Germinal center (tissue), 1 donor: ENCODE data around the gene TLL2.
"Not testable (repeated sequence)": the region's sequence is repeated elsewhere in the genome, so short reads cannot be mapped to it uniquely, and the experiment has no call there.

ENCODE experiments used
- DNase-seq: peaks from one replicate; pipeline ENCODE4 v3.0.0; 2012; ENCODE audit warnings: mixed read lengths, low spot score

TLL2 gene

GRCh38 chr10:96513698-96514561 lies at the start of gene TLL2:
Gene TLL2 (minus strand): TSS chr10:96513926. CDS start chr10:96513685, 241 bp downstream.
- DNase-seq: peak; percentile 87

DNA sequence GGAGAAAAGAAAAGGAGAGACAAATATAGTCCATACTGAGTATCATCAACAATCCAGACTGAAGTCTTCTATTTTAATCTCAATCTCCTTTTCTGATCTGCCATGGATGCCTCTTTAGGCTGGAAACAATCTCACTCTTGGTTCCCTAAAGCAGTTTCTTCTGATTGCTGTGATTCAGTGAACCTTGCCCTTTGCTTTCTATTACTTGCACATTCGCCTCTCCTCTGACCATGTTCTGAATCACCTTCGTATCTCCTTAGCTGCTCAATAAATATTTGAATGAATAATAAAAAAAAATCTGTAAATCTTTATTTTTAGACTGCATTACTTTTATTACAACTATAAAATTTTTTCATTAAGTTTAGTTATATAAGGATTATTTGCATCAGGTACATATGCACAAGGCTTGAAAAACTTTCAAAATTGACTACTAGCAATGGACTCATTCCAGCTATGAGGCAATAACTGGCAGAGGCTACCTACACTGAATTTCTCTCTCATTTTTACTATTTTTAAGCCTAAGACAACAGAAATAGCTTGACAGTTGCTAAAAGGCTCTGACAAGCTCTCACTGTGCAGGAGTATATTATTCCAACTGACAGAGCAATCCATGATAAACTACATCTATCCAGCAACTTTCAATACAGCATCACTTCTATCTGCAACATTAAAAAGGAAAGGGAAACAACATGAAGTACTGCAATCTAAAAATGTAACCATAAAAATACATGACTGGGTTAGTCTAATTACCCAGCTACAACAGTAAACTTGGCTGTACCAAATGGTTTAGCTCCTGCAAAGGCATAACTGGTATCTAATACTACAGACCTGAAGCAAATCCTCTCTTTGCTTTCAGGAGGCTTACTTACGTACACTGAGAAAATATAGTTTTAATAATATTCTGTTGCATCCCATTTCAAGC lies 47.5 kb upstream of the TLL2 start:
- no peak for DNase-seq

GRCh38 chr10:96560489-96560888 lies 46.8 kb upstream of the TLL2 start:
- DNase-seq: no peak

DNA sequence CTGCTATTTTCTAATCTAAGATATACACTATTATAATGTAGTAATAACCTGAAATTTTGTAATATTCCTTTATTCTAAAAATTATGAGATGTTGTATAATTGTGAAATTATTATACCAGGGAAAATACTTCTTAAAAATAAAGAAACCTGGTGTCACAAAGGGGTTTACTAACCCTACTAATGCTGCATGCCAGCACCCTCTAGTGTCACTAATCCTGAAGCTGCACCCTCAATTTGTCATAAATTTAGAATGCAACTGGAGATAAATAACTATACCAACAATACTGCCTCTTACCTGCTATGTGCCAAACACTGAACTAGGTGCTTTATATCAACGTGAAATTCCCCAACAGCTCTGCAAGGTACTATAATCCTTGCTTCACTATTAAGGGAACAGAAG lies 42.3 kb upstream of the TLL2 start:
- no peak for DNase-seq

- DNase-seq: no peak
These were observed 41.6 kb upstream of the TLL2 start for GRCh38 chr10:96555330-96555729.

GRCh38 chr10:96548589-96548988 lies 34.9 kb upstream of the TLL2 start:
- DNase-seq: no peak

- DNase-seq: not testable (repeated sequence)
These were observed 31.8 kb upstream of the TLL2 start for GRCh38 chr10:96545558-96545957.

GRCh38 chr10:96541921-96542320 lies 28.2 kb upstream of the TLL2 start:
- no peak for DNase-seq

- DNase-seq: no peak
These were observed 26.5 kb upstream of the TLL2 start for GRCh38 chr10:96540240-96540639.

DNA sequence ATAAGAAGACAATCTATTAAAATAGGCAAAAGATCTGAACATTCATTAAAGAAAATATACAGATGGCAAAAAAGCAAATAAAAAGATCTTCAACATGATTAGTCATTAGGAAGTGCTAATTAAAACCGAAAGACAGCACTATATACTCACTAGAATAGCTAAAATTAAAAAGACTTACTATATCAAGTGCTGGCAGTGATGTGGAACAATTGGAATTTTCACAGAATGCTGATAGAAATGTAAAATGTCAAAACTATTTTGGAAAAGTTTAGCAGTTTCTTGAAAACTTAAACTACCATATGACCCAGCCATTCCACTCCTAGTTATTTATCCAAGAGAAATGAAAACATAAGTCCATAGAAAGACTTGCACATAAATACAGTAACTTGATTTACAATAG lies 25.0 kb upstream of the TLL2 start:
- DNase-seq: no peak

DNA sequence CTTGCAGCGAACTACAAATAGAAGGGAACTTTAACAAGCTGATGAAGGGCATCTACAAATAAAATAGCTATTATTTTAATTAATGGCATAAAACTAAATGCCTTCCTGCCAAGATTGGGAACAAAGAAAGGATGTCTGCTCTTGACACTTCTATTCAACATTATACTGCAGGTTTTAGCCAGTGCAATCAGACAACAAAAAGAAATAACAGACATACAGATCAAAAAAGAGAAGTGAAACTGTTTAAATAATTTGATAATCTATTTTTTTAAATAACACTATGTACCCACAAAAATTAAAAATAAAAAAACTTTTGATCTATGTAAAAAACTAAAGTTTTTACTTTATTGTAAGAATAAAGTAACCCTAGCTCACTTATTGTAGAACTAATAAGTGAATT lies 22.4 kb upstream of the TLL2 start:
- DNase-seq: no peak

DNA sequence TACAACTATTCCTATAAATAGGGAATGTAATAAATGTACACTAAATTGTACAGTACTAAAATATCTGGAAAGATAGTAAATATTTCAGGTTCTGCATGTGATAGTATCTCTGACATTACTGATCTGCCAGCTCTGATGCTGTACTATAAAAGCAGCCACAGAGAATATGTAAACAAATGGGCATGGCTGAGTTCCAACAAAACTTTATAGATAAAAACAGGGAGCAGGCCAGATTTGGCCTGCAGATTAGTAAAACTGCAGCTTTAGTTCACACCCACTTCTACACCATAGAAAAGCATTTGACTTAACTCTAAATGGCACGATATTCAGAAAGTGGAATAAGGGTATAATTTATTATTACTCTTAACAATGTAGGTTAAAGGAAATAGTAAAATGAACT lies 18.8 kb upstream of the TLL2 start:
- no peak for DNase-seq

DNA sequence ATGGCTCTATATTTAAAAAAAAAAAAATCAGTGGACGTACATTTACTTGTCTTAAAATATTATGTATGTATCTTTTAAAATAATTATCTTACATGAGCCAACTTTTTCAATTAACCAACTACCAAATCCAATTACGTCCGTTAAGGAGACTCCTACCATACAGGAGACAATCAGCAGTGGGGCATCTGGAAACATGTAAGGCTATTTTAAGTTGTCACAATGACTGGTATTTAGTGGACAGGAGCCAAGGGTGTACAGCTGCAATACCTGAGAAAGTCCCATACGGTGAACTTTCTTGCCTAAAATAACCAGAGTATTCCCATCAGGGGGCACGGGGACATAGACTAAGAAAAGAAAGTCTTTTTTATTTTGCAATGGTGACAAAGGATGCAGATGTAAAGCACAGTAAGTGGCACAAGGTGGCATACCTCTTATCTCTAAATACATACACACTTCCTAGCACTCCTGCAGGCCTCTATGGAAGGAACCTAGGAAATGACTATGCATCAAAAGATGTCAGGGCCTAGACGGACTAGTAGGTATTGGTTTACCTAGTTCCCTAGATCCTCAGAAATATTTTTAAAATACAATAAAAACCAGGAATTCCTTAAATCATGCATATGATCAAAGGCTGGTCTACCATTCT lies 16.0 kb upstream of the TLL2 start:
- DNase-seq: no peak

GRCh38 chr10:96524741-96525140 lies 11.0 kb upstream of the TLL2 start:
- DNase-seq: no peak

DNA sequence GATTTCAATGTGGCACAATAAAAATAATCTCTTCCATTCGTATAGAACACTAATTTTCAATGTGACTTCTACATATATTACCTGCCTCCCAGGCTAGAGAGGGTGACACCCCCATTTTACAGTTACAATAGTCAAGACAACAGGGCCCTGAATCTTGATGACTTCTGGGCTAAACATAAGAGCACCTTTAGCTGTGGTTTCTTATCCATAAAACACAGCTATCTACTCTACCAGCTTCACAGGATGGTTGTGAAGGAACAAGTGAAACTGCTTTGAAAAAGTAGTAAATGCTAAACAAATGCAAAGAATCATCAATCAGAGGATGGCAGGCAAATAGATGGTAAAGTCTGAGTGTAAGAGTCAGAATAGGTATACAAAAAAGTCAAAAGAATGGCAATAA lies 3.6 kb upstream of the TLL2 start:
- no peak for DNase-seq

DNA sequence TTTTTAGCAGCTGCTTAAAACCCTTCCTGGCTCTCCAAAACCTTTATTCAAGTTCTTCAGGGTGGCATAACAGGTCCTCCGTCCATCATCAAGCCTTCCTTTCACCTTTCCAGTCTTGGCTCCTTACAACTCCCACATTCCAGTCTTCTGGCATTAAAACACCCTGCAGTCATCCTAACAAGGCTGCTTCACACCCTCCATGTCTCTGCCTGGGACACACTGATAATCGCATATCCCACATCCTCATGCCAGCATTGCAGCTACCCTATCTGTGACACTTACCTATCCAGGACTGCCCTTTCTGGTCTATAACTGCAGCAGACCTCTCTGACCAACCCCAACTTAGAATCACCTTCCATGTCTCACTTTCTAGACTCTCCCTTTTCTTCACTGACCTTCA lies 2.6 kb upstream of the TLL2 start:
- no peak for DNase-seq

DNA sequence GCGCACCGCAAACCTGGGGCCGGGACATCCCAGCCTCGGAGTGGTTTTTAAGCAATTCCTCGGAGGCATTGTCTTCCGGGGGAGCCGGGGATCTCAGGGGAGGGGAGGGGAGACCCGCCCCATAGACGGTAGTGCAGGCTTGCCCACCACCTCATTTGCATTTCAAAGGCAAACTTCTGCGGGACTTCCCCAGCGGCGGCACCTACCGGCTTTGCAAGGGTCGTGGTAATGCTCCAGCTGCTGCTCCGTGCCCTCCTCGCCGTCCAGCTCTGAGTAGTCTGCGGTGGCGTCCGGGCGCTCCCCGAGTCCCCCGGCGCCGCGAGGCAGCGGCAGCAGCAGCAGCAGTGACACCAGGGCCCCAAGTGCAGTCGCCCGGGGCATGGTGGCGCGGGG lies 425 bp downstream of the TLL2 start:
- DNase-seq: peak; percentile 70

GRCh38 chr10:96512524-96513304 lies 1.0 kb downstream of the TLL2 start:
- peak; percentile 47 for DNase-seq

DNA sequence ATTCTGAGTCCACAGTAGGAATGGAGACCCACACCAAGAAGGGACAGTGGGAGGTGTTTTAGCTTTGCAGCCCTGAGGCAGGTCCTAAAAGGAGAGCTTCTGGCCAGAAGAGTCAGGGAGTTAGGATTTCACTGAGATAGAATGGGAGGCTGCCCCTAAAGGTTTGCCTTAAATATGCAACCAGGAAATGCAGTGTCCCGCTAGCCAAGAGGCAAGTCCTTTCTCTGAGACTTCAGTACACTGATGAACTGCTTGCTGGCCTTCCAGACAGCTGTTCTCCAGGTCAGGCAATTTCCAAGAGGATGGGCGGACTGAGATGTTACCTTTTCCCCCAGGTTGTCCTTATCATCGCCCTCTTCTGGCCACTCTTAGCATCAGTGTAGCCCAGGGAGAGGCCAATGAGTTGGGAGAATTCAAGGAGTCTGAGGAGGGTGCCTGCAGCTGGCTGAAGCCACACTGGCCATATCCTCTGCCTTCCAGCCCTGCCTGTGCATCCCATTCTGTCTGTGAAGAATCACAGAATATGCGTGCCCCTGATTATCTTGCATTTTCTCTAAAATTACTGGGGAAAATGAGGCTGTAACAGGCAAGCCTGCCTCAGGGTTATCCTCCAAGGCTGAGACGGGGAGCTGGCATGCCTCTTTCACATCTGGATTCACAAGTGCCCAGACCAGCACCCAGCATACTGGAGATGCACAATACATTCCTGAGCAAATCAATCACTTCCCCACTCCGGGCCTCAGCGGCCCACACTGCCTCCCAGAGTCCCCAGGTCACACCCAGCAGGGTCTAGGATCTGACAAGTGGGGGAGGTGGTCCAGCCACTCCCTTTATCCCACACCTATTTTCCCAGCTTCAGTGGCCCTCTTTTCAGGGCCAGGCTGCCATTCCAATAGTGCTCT lies 2.4 kb downstream of the TLL2 start:
- DNase-seq: peak; percentile 47

DNA sequence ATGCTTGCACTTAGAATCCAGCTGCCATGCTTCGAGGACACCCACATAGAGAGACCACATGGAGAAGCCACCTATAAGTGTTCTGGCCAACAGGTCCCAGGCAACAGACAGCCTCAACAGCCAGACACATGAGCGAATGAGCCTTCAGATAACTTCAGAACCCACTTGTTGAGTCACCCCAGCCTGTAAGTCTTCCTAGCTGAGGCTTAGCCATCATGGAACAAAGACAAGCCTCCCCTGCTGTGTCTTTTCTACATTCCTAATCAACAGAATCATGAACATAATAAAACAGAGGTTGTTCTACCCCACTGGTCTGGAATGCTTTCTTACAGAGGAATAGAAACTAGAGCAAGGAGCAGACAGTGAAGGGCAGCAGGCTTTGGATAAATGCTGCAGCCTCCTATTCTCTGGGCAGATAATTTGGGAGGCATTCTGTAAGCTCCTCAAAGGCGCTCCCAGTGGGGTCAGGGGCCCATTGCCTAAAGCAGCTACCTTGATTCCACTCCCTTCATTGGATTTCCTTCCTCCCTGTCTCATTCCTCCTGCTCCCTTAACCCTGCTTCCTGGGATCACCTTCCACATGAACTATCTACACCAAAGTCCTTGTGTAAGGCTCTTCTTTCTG lies 4.6 kb downstream of the TLL2 start:
- no peak for DNase-seq
